HepG2 (cell line): ENCODE measurements around the gene LTC4S. TPM values are rescaled to one million over a fixed set of nuclear protein-coding genes. Genes with fewer than 3 reads are reported as not detected.

Experiments
- ARNT2 ChIP-seq: sonication (generic); formaldehyde crosslinking; IDR thresholded peaks from 2 replicates; pipeline ENCODE4 v1.8.0; 2022; ENCODE audit warnings: mild to moderate bottlenecking, low read depth, missing genetic modification reagents, moderate library complexity
- E2F5 ChIP-seq: sonication (generic); formaldehyde crosslinking; conservative IDR thresholded peaks from 2 replicates; pipeline ENCODE4 v1.4.0; 2020; ENCODE audit warnings: missing genetic modification reagents
- EP300 ChIP-seq, 3 experiments: sonication (generic) in 1 of 3; formaldehyde crosslinking in 1 of 3; IDR thresholded peaks; 2 replicates each; pipeline versions ENCODE4 v1.5.1 to v1.6.1; 2011 to 2020; ENCODE audit warnings: low read depth in 2 of 3, low read length in 2 of 3, borderline replicate concordance in 1 of 3, improper control_type of control experiment in 1 of 3, mild to moderate bottlenecking in 1 of 3, missing genetic modification reagents in 1 of 3, moderate library complexity in 1 of 3
- GZF1 ChIP-seq: sonication (generic); formaldehyde crosslinking; IDR thresholded peaks from 2 replicates; pipeline ENCODE4 v1.5.1; 2020; ENCODE audit warnings: mild to moderate bottlenecking, missing genetic modification reagents
- HIVEP1 ChIP-seq: sonication (generic); formaldehyde crosslinking; IDR thresholded peaks from 2 replicates; pipeline ENCODE4 v1.4.0; 2020; ENCODE audit warnings: mild to moderate bottlenecking, missing genetic modification reagents
- HNF4A ChIP-seq: sonication (generic); formaldehyde crosslinking; IDR thresholded peaks from 2 replicates; pipeline ENCODE4 v1.4.0; 2020; ENCODE audit warnings: missing genetic modification reagents
- HOXA3 ChIP-seq: sonication (generic); formaldehyde crosslinking; IDR thresholded peaks from 2 replicates; pipeline ENCODE4 v1.5.0; 2020; ENCODE audit warnings: missing genetic modification reagents
- MNT ChIP-seq: fragments of 450-650 bp; IDR thresholded peaks from 2 replicates; pipeline ENCODE4 v1.6.1; 2016
- PBX2 ChIP-seq: IDR thresholded peaks from 2 replicates; pipeline ENCODE4 v1.6.1; 2016; ENCODE audit warnings: control low read depth
- SAP130 ChIP-seq: IDR thresholded peaks from 2 replicates; pipeline ENCODE4 v1.6.1; 2016; ENCODE audit warnings: low read depth
- SOX13 ChIP-seq, 3 experiments: fragments of 450-650 bp in 1 of 3; sonication (generic) in 1 of 3; formaldehyde crosslinking in 1 of 3; IDR thresholded peaks in 2 of 3; conservative IDR thresholded peaks in 1 of 3; 2 replicates each; pipeline versions ENCODE4 v1.5.0 to v1.6.1; 2016 to 2020; ENCODE audit warnings: antibody characterized with exemption in 1 of 3, mild to moderate bottlenecking in 1 of 3, missing compliant biosample characterization in 1 of 3, missing genetic modification reagents in 1 of 3, moderate library complexity in 1 of 3
- SP1 ChIP-seq, 2 experiments: fragments of 450-650 bp in 1 of 2; sonication (generic) in 1 of 2; formaldehyde crosslinking in 1 of 2; IDR thresholded peaks; 2 replicates each; pipeline versions ENCODE4 v1.4.0 to v1.6.1; 2016 to 2020; ENCODE audit warnings: missing genetic modification reagents in 1 of 2
- TEAD3 ChIP-seq: optimal IDR thresholded peaks from 2 replicates; pipeline ENCODE3; 2016; ENCODE audit warnings: borderline replicate concordance
- TFAP4 ChIP-seq: sonication (generic); IDR thresholded peaks from 2 replicates; pipeline ENCODE4 v1.6.1; 2016; ENCODE audit warnings: low read depth, borderline replicate concordance
- ZBTB21 ChIP-seq: sonication (generic); formaldehyde crosslinking; IDR thresholded peaks from 2 replicates; pipeline ENCODE4 v1.4.0; 2020; ENCODE audit warnings: missing genetic modification reagents
- ZMYM3 ChIP-seq: sonication (generic); formaldehyde crosslinking; IDR thresholded peaks from 2 replicates; pipeline ENCODE4 v1.5.1; 2020; ENCODE audit warnings: mild to moderate bottlenecking, missing genetic modification reagents
- ZNF513 ChIP-seq: sonication (generic); formaldehyde crosslinking; conservative IDR thresholded peaks from 2 replicates; pipeline ENCODE4 v1.5.0; 2020; ENCODE audit warnings: missing genetic modification reagents
- ZNF784 ChIP-seq: sonication (generic); formaldehyde crosslinking; IDR thresholded peaks from 2 replicates; pipeline ENCODE4 v1.5.1; 2020; ENCODE audit warnings: missing genetic modification reagents, mild to moderate bottlenecking, borderline replicate concordance
- polyA plus RNA-seq, 8 experiments: library from polyadenylated mRNA; depleted of rRNA in 3 of 8; stranded (reverse) in 7 of 8; unstranded in 1 of 8; fragments of >200 nt; fragmentation: Illumina TruSeq in 4 of 8; extraction: Trizol in 4 of 8; gene quantifications; 2 replicates each; pipeline versions ENCODE4 v1.2.1 to v1.2.3, GENCODE V29; 2011 to 2016; ENCODE audit warnings: low read depth in 4 of 8, missing spikeins in 1 of 8, mixed read lengths in 1 of 8; ENCODE audit not compliant: insufficient read depth in 1 of 8
- total RNA-seq, 5 experiments: library from RNA; depleted of rRNA; stranded (reverse); fragments of >200 nt; fragmentation: Illumina TruSeq; extraction: Trizol; gene quantifications; 2 replicates each; pipeline ENCODE4 v1.2.3, GENCODE V29; 2016; ENCODE audit warnings: low read depth in 1 of 5

The LTC4S gene
- total and polyA plus RNA-seq, 2 of the 13 experiments (the other 11 are each of a cell fraction or from before 2014, with no cell fraction given): 0.35 TPM; not detected in 1

GRCh38 chr5:179825655-179826182 lies 31.9 kb downstream of the LTC4S start (continued):
- TF ChIP-seq SAP130 (peak; percentile 82), ZBTB21 (CRISPR knock-in tag) (no peak), SP1 (IDR thresholded peaks at IDR 0.05) (no peak), SP1 (CRISPR knock-in tag; IDR thresholded peaks at IDR 0.05) (0 out of 2 replicates have a peak, but pooled peaks have one; percentile 39), ZNF784 (CRISPR knock-in tag) (0 out of 2 replicates have a peak, but pooled peaks have one; percentile 29), E2F5 (CRISPR knock-in tag) (no peak), ZMYM3 (CRISPR knock-in tag) (0 out of 2 replicates have a peak, but pooled peaks have one; percentile 24), SOX13 (IDR thresholded peaks at IDR 0.05) (no peak), SOX13 (CRISPR knock-in tag; conservative IDR thresholded peaks at IDR 0.05 in 1 of 2, IDR thresholded peaks at IDR 0.05 in 1 of 2) (peak in 1 of 2 experiments; percentile 33; a peak in 1 of 4 replicates), ZNF513 (CRISPR knock-in tag) (no peak), PBX2 (CRISPR knock-in tag) (no peak), HNF4A (CRISPR knock-in tag) (peak; percentile 89), EP300 (IDR thresholded peaks at IDR 0.05; ENCODE audit: low read depth in 2 of 2, low read length in 2 of 2) (no peak; a peak in 1 of 4 replicates), EP300 (CRISPR knock-in tag; IDR thresholded peaks at IDR 0.05; ENCODE audit: borderline replicate concordance) (no peak), HIVEP1 (CRISPR knock-in tag) (peak; percentile 43; the same call in 1 of the 2 replicates), TFAP4 (no peak), ARNT2 (CRISPR knock-in tag) (no peak), MNT (peak; percentile 33; the same call in 1 of the 2 replicates), GZF1 (no peak), HOXA3 (CRISPR knock-in tag) (peak; percentile 79), TEAD3 (CRISPR knock-in tag) (peak; percentile 91)
